ENCODE data around the gene COLEC11. TPM values are rescaled to one million over a fixed set of nuclear protein-coding genes. Genes with fewer than 3 reads are reported as not detected.

The COLEC11 gene
- total and polyA plus RNA-seq, 10 of the 15 experiments (the other 5 are each of a cell fraction or from before 2014, with no cell fraction given), result 0.08 to 0.74 (median 0.14) TPM; not detected in 4

- no peak for TF ChIP-seq NKRF (conservative IDR thresholded peaks at IDR 0.05)
- no peak for TF ChIP-seq CHD2 (IDR thresholded peaks at IDR 0.05; ENCODE audit: borderline replicate concordance, low read depth, low read length)
Observed at GRCh38 chr2:3631161-3631850, 36.4 kb downstream of the COLEC11 start (continued).

GRCh38 chr2:3631851-3632659 lies 37.1 kb downstream of the COLEC11 start:
- TF ChIP-seq BCL11A (IDR thresholded peaks at IDR 0.05; ENCODE audit: low read depth, low read length) (no peak), ZNF24 (IDR thresholded peaks at IDR 0.05) (no peak), RFX5 (IDR thresholded peaks at IDR 0.05; ENCODE audit: low read depth, low read length) (no peak), ZSCAN29 (IDR thresholded peaks at IDR 0.05) (no peak), NFXL1 (IDR thresholded peaks at IDR 0.05; ENCODE audit: borderline replicate concordance) (no peak), KDM1A (IDR thresholded peaks at IDR 0.05; ENCODE audit: borderline replicate concordance) (no peak), EP300 (IDR thresholded peaks at IDR 0.05; ENCODE audit: borderline replicate concordance in 1 of 2, control insufficient read depth in 1 of 2, low read depth in 2 of 2, low read length in 2 of 2) (no peak), CBFB (IDR thresholded peaks at IDR 0.05; ENCODE audit: low read depth) (no peak), HSF1 (IDR thresholded peaks at IDR 0.05; ENCODE audit: low read depth, low read length) (no peak), STAT3 (IDR thresholded peaks at IDR 0.05; ENCODE audit: low read depth, low read length) (no peak), SMAD5 (IDR thresholded peaks at IDR 0.05; ENCODE audit: low read depth) (no peak)
- in situ Hi-C loops (cut with MboI) (no loop called here), intact Hi-C loops (cut with micrococcal nuclease; ENCODE audit: unreplicated experiment) (no loop called here)
- CTCF ChIA-PET, result no interaction called here
- POLR2A ChIA-PET, result no interaction called here
- SMC1A ChIA-PET (ENCODE audit: uncharacterized antibody, unreplicated experiment), result interaction anchor here (1.0 kb wide), 1 partner anchor 10 kb away, joined by 3 read pairs; no protein-coding TSS in a partner anchor
- no TSS peak for BruUV-seq (replicated peaks)
- Histone ChIP-seq H3K27ac (ENCODE audit: control insufficient read depth, insufficient read depth) (no peak overlapping the region), H3K79me2 (ENCODE audit: control insufficient read depth, insufficient read depth, low read length) (no peaks in the 10 kb centered on the region), H3K36me3 (ENCODE audit: control insufficient read depth in 2 of 2, insufficient read depth in 2 of 2, low read length in 1 of 2) (no peaks in the 10 kb centered on the region), H4K20me1 (ENCODE audit: control insufficient read depth, insufficient read depth) (no peaks in the 10 kb centered on the region), H3K9me3 (replicated peaks; ENCODE audit: control insufficient read depth, insufficient read depth, low read length) (no peaks in the 10 kb centered on the region), H3K27me3 (replicated peaks in 1 of 2; ENCODE audit: control insufficient read depth in 2 of 2, insufficient read depth in 2 of 2, low read length in 1 of 2) (no peaks in the 10 kb centered on the region), H3K4me3 (no peak overlapping the region), H3K4me1 (ENCODE audit: control insufficient read depth, insufficient read depth, low read length) (no peaks in the 10 kb centered on the region), H3K4me2 (ENCODE audit: control insufficient read depth, insufficient read depth) (no peak overlapping the region), H2AFZ (ENCODE audit: control insufficient read depth, low read depth, low read length) (no peak overlapping the region), H3K9ac (ENCODE audit: control insufficient read depth, insufficient read depth, low read length) (no peak overlapping the region)
- FAIRE-seq (no peak), ATAC-seq (no peak), DNase-seq (ENCODE audit: low read depth, low spot score) (no peak)
- RAD21 ChIA-PET (ENCODE audit: unreplicated experiment), result no interaction called here
- WGBS (ENCODE audit: insufficient coverage, insufficient replicate concordance, low lambda C conversion rate, missing lambda C conversion rate), result 67% methylated on average over 26 of the region's 26 CpGs

Measured in GM12878 (cell line).